Measurements from ENCODE around the gene MAPT. TPM values are rescaled to one million over a fixed set of nuclear protein-coding genes. Genes with fewer than 3 reads are reported as not detected.

Gene MAPT
- total RNA-seq, 4 donors from 2014 or later, result 70.3 to 120 (median 82.8) TPM

DNA sequence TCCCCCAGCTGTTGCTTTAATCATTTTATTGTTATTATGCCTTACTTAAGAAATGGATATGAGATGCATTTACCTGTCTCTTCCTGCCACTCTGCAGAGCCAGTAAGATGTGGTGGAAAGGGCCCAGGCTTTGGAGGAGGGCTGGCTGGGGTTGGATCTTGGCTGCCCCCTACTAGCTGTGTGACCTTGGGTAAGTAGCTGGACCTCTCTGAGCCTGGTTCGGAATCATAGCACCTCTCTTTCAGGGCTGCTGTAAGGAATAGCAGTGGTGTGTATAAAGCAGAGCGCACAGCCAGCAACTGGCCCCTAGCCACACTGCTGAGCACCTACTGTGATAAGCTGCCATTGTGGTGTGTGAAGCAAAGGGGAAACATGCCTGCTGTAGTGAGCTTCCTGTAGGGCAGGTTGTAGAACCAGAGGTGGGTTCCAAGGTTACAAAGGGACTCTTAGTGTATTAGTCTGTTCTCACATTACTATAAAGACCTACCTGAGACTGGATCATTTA, 23.9 kb downstream of the MAPT start:
- Histone ChIP-seq H3K27ac (peak overlapping the region in 3 of 4 donors; percentile 16 to 75 (median 67)), H3K9me3 (no peaks in the 10 kb centered on the region), H3K4me1 (peaks cover 41 to 60% of the 10 kb centered on the region in 2 donors), H3K4me3 (no peak overlapping the region), H3K36me3 (no peaks in the 10 kb centered on the region), H3K27me3 (no peaks in the 10 kb centered on the region)
- TF ChIP-seq, protein P1, sequence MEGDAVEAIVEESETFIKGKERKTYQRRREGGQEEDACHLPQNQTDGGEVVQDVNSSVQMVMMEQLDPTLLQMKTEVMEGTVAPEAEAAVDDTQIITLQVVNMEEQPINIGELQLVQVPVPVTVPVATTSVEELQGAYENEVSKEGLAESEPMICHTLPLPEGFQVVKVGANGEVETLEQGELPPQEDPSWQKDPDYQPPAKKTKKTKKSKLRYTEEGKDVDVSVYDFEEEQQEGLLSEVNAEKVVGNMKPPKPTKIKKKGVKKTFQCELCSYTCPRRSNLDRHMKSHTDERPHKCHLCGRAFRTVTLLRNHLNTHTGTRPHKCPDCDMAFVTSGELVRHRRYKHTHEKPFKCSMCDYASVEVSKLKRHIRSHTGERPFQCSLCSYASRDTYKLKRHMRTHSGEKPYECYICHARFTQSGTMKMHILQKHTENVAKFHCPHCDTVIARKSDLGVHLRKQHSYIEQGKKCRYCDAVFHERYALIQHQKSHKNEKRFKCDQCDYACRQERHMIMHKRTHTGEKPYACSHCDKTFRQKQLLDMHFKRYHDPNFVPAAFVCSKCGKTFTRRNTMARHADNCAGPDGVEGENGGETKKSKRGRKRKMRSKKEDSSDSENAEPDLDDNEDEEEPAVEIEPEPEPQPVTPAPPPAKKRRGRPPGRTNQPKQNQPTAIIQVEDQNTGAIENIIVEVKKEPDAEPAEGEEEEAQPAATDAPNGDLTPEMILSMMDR (IDR thresholded peaks at IDR 0.05 in 4 of 5, conservative IDR thresholded peaks at IDR 0.05 in 1 of 5), result no peak
- TF ChIP-seq POLR2A (IDR thresholded peaks at IDR 0.05), result no peak
- DNase-seq (no peak), ATAC-seq (no peak)
- intact Hi-C loops (cut with DNase I; ENCODE audit: low total_unique reads), result no loop called here
- in situ Hi-C loops (cut with MboI; ENCODE audit: low sequenced_read_pairs in 4 of 4), result no loop called here

GRCh38 chr17:45919136-45919535, 24.8 kb downstream of the MAPT start:
- H3K4me1 ChIP-seq, result peaks cover 50 to 62% of the 10 kb centered on the region in 2 donors

GRCh38 chr17:45920083-45920482, 25.7 kb downstream of the MAPT start:
- intact Hi-C loops (cut with DNase I; ENCODE audit: low total_unique reads), result no loop called here
- ATAC-seq (peak; percentile 37 to 60), DNase-seq (peak; percentile 30 to 72)
- in situ Hi-C loops (cut with MboI; ENCODE audit: low sequenced_read_pairs in 4 of 4), result no loop called here
- Histone ChIP-seq H3K36me3 (no peaks in the 10 kb centered on the region), H3K27ac (peak overlapping the region; percentile 60 to 75 (median 70)), H3K27me3 (no peaks in the 10 kb centered on the region), H3K4me3 (no peak overlapping the region), H3K9me3 (no peaks in the 10 kb centered on the region), H3K4me1 (peaks cover 52 to 65% of the 10 kb centered on the region in 2 donors)
- TF ChIP-seq, protein P1 (IDR thresholded peaks at IDR 0.05 in 4 of 5, conservative IDR thresholded peaks at IDR 0.05 in 1 of 5), result no peak
- TF ChIP-seq POLR2A (IDR thresholded peaks at IDR 0.05), result peak in 1 of 2 donors; percentile 6

More at GRCh38 chr17:45919136-45919535, 24.8 kb downstream of the MAPT start:
- ATAC-seq (no peak), DNase-seq (no peak)
- no peak overlapping the region for H3K4me3 ChIP-seq
- in situ Hi-C loops (cut with MboI; ENCODE audit: low sequenced_read_pairs in 4 of 4) (no loop called here), intact Hi-C loops (cut with DNase I; ENCODE audit: low total_unique reads) (no loop called here)
- H3K9me3 ChIP-seq, result no peaks in the 10 kb centered on the region
- no peak for TF ChIP-seq POLR2A (IDR thresholded peaks at IDR 0.05)
- TF ChIP-seq, protein P1 (IDR thresholded peaks at IDR 0.05 in 4 of 5, conservative IDR thresholded peaks at IDR 0.05 in 1 of 5), result no peak
- H3K36me3 ChIP-seq, result no peaks in the 10 kb centered on the region
- H3K27ac ChIP-seq, result peak overlapping the region; percentile 60 to 75 (median 70)
- no peaks in the 10 kb centered on the region for H3K27me3 ChIP-seq

- H3K27me3 ChIP-seq, result no peaks in the 10 kb centered on the region
- intact Hi-C loops (cut with DNase I; ENCODE audit: low total_unique reads) (no loop called here), in situ Hi-C loops (cut with MboI; ENCODE audit: low sequenced_read_pairs in 4 of 4) (no loop called here)
- H3K27ac ChIP-seq, result peak overlapping the region; percentile 64 to 82 (median 68)
- H3K4me3 ChIP-seq, result no peak overlapping the region
- DNase-seq, result peak in 1 of 2 donors; percentile 65
- ATAC-seq, result peak; percentile 67 to 79
- H3K4me1 ChIP-seq, result peaks cover 50 to 57% of the 10 kb centered on the region in 2 donors
- TF ChIP-seq, protein P1 (IDR thresholded peaks at IDR 0.05 in 4 of 5, conservative IDR thresholded peaks at IDR 0.05 in 1 of 5), result no peak
- TF ChIP-seq POLR2A (IDR thresholded peaks at IDR 0.05), result no peak
- no peaks in the 10 kb centered on the region for H3K36me3 ChIP-seq
- H3K9me3 ChIP-seq, result no peaks in the 10 kb centered on the region
These were observed 29.3 kb downstream of the MAPT start for GRCh38 chr17:45923511-45924268.
